Activated T-cell treated with anti-CD3 and anti-CD28 coated beads, Interleukin-2, amount 50 U/mL, for 4 hours (primary cell): ENCODE data around the gene PIP. TPM values are rescaled to one million over a fixed set of nuclear protein-coding genes. Genes with fewer than 3 reads are reported as not detected.
"Not testable (repeated sequence)": the region's sequence is repeated elsewhere in the genome, so short reads cannot be mapped to it uniquely, and the experiment has no call there.

Source experiments
- ATAC-seq, 2 donors: fragments of 200-7000 bp; cut with Tn5 transposase; one replicate each; pipeline ENCODE4 v1.10.0; 2021
- DNase-seq: peaks from one replicate; pipeline ENCODE4 v3.0.0-alpha.2; 2020
- H3K27me3 Mint-ChIP-seq: one replicate; pipeline ENCODE4 v1.8.0; 2021; ENCODE audit warnings: low read depth, mixed read lengths
- H3K36me3 Mint-ChIP-seq: one replicate; pipeline ENCODE4 v1.8.0; 2022; ENCODE audit warnings: mixed read lengths; ENCODE audit not compliant: insufficient read depth
- H3K4me1 Mint-ChIP-seq: one replicate; pipeline ENCODE4 v1.8.0; 2021; ENCODE audit warnings: low read depth, mixed read lengths
- H3K4me3 Mint-ChIP-seq: one replicate; pipeline ENCODE4 v1.8.0; 2021; ENCODE audit warnings: mild to moderate bottlenecking, moderate library complexity, mixed read lengths
- H3K9me3 Mint-ChIP-seq: one replicate; pipeline ENCODE4 v1.8.0; 2021; ENCODE audit warnings: mixed read lengths
- total RNA-seq, 3 donors: library from RNA; stranded (reverse); gene quantifications; one replicate each; pipeline ENCODE4 v1.2.1, GENCODE V29; 2021

Gene PIP, protein sequence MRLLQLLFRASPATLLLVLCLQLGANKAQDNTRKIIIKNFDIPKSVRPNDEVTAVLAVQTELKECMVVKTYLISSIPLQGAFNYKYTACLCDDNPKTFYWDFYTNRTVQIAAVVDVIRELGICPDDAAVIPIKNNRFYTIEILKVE
- not detected for total RNA-seq

DNA sequence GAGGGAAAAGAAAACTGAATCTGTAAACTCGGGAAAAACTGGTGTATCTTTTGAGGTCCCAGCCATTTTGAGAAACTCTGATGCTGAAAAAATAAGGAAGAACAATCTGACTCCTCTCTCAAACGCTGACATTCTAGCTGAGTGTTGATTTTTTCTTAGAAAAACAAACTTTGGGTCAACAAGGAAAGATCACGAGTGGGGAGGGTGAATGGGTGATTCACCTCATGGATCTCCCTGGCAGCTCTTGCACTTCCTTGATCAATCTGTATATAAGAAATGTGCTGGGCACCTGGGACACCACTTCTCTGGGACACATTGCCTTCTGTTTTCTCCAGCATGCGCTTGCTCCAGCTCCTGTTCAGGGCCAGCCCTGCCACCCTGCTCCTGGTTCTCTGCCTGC lies at the start of gene PIP:
Gene PIP (plus strand): TSS at position 297 of the 400 bp plus-strand sequence. CDS start 40 bp downstream, at position 337.
- no peak for ATAC-seq
- H3K9me3 Mint-ChIP-seq = peaks cover under 1% of the 10 kb centered on the region
- DNase-seq = no peak
- H3K36me3 Mint-ChIP-seq = no peaks in the 10 kb centered on the region
- peaks cover 31% of the 10 kb centered on the region for H3K27me3 Mint-ChIP-seq
- no peaks in the 10 kb centered on the region for H3K4me1 Mint-ChIP-seq
- H3K4me3 Mint-ChIP-seq = no peak within 1 kb of the TSS

DNA sequence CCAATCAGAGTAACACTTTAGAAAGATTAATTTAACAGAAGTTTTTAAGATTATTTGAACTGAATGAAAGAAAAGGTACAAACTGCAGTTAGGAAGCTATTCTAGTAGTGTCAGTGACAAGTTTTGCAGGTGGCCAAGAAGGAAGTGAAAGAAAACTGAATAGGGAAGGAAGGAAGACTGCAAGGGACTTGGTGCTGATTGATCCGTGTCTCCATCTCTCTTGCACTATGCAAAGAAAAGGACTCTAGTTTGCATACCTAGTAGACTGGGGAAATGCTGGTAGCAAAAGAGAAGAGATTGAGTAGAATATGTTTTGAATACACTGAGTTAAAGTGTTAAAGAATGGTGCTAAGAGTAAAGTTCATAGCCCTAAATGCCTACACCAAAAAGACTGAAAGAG lies 46.8 kb upstream of the PIP start:
- Mint-ChIP-seq H3K9me3 (peaks cover 19% of the 10 kb centered on the region), H3K4me3 (no peak overlapping the region), H3K4me1 (peaks cover 3% of the 10 kb centered on the region), H3K27me3 (peaks cover 9% of the 10 kb centered on the region), H3K36me3 (no peaks in the 10 kb centered on the region)
- DNase-seq (no peak), ATAC-seq (no peak)

DNA sequence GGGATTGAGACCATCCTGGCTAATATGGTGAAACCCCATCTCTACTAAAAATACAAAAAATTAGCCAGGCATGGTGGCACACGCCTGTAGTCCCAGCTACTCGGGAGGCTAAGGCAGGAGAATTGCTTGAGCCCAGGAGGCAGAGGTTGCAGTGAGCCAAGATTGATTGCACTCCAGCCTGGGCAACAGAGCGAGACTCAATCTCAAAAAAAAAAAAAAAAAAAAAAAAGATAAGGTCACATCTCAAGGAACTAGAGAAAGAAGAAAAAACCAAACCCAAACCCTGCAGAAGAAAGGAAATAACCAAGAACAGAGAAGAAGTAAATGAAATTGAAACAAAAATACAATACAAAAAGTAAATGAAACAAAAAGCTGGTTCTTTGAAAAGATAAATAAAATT lies 46.3 kb upstream of the PIP start:
- H3K4me1 Mint-ChIP-seq, H3K36me3 Mint-ChIP-seq, H3K4me3 Mint-ChIP-seq, ATAC-seq, H3K27me3 Mint-ChIP-seq, DNase-seq: not testable (repeated sequence)
- H3K9me3 Mint-ChIP-seq = peaks cover 19% of the 10 kb centered on the region

DNA sequence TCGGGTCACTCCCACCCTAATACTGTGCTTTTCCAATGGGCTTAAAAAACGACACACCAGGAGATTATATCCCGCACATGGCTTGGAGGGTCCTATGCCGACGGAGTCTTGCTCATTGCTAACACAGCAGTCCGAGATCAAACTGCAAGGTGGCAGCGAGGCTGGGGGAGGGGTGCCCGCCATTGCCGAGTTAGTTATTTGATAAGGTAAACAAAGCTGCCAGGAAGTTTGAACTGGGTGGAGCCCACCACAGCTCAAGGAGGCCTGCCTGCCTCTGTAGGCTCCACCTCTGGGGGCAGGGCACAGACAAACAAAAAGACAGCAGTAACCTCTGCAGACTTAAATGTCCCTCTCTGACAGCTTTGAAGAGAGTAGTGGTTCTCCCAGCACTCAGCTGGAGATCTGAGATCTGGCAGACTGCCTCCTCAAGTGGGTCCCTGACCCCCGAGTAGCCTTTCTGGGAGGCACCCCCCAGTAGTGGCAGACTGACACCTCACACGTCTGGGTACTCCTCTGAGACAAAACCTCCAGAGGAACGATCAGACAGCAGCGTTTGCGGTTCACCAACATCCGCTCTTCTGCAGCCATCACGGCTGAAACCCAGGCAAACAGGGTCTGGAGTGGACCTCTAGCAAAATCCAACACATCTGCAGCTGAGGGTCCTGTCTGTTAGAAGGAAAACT lies 43.2 kb upstream of the PIP start:
- H3K27me3 Mint-ChIP-seq, DNase-seq, H3K36me3 Mint-ChIP-seq, ATAC-seq, H3K4me1 Mint-ChIP-seq, H3K4me3 Mint-ChIP-seq: not testable (repeated sequence)
- peaks cover 11% of the 10 kb centered on the region for H3K9me3 Mint-ChIP-seq

DNA sequence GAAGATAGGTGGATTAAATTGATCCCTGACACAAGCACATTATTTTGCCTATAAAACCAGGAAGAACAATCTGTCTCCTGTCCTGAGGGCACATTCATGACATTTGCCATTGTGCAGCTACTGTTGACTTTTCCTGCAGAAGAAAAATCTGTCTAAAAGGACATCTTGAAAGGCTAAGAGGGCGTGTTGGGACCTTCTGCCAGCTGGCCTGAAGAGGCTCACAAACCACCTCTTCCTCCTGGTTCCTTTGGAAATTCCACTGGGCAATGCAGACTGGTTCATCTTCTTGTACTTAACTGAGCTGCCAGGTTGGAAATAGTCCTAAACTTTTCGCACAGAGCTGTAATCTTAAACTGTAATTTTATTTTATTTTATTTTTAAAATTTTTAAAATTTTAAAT lies 35.7 kb upstream of the PIP start:
- no peaks in the 10 kb centered on the region for H3K27me3 Mint-ChIP-seq
- no peak for DNase-seq
- ATAC-seq = no peak
- H3K4me1 Mint-ChIP-seq = no peaks in the 10 kb centered on the region
- H3K36me3 Mint-ChIP-seq = no peaks in the 10 kb centered on the region
- peaks cover 26% of the 10 kb centered on the region for H3K9me3 Mint-ChIP-seq
- H3K4me3 Mint-ChIP-seq = no peak overlapping the region

DNA sequence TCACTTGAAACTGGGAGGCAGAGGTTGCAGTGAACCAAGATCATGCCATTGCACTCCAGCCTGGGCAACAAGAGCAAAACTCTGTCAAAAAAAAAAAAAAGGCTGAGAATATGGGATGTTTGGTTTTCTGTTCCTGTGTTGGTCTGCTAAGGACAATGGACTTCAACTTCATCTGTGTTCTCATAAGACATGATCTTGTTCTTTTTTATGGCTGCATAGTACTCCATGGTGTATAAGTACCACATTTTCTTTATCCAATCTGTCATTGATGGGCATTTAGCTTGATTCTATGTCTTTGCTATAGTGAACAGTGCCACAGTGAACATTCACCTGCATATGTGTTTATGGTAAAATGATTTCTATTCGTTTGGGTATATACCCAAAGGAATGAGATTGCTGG lies 32.3 kb upstream of the PIP start:
- peaks cover 26% of the 10 kb centered on the region for H3K9me3 Mint-ChIP-seq
- not testable (repeated sequence) for ATAC-seq, H3K27me3 Mint-ChIP-seq, H3K4me3 Mint-ChIP-seq, H3K36me3 Mint-ChIP-seq, DNase-seq, H3K4me1 Mint-ChIP-seq

DNA sequence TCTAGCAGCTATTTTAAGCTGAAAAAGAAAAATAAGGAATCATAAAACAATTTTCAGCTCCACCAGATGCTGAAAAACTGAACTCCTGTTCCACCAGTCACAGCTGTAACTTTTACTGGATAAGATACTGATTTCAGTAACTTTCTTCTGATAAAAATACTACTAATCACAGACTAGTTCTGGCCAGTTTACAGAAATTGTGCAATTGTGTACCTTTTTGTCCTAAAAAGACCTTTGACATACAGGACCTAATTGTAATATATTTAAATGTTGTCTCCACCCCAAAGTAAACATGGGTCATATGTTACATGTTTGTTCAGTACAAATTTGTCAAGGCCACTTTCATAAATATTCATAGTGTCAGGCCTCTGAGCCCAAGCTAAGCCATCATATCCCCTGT lies 27.1 kb upstream of the PIP start:
- no peaks in the 10 kb centered on the region for H3K4me1 Mint-ChIP-seq
- ATAC-seq (no peak), DNase-seq (no peak)
- no peak overlapping the region for H3K4me3 Mint-ChIP-seq
- H3K9me3 Mint-ChIP-seq = peaks cover 4% of the 10 kb centered on the region
- no peaks in the 10 kb centered on the region for H3K27me3 Mint-ChIP-seq
- no peaks in the 10 kb centered on the region for H3K36me3 Mint-ChIP-seq

DNA sequence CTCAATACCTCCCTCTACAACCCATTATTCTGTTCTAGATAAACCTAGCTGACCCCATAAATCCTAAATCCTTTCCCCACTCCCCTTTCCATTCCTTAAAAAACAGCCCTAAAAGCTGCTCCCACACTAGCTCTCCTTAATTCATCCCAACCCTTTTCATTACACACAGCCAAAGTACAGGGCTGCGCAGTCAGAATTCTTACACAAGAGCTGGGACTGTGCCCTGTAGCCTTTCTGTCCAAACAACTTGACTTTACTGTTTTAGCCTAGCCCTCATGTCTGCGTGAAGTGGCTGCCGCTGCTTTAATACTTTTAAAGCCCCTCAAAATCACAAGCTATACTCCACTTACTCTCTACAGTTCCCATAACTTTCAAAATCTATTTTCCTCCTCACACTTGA lies 23.9 kb upstream of the PIP start:
- not testable (repeated sequence) for H3K4me3 Mint-ChIP-seq, H3K9me3 Mint-ChIP-seq, H3K27me3 Mint-ChIP-seq, DNase-seq, H3K36me3 Mint-ChIP-seq, ATAC-seq, H3K4me1 Mint-ChIP-seq

DNA sequence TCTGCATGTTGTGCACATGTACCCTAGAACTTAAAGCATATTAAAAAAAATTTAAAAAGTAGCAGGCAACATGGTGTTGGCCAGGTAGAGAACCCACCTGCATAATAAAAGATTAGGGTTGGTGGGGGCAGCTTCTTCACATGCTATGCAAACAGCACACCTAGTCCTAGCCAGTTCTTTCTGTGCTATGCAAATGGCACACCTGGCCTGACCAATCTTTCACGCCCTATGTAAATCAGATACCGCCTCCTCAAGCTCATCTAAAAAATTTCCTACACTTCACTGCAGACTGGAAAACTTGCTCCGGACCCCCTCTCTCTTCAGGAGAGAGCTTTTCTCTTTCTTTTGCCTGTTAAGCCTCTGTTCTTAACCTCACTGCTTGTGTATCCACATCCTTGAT lies 14.5 kb upstream of the PIP start:
- Mint-ChIP-seq H3K9me3 (peaks cover 18% of the 10 kb centered on the region), H3K4me3 (no peak overlapping the region), H3K4me1 (no peaks in the 10 kb centered on the region), H3K36me3 (no peaks in the 10 kb centered on the region), H3K27me3 (peaks cover 4% of the 10 kb centered on the region)
- ATAC-seq (no peak), DNase-seq (no peak)

DNA sequence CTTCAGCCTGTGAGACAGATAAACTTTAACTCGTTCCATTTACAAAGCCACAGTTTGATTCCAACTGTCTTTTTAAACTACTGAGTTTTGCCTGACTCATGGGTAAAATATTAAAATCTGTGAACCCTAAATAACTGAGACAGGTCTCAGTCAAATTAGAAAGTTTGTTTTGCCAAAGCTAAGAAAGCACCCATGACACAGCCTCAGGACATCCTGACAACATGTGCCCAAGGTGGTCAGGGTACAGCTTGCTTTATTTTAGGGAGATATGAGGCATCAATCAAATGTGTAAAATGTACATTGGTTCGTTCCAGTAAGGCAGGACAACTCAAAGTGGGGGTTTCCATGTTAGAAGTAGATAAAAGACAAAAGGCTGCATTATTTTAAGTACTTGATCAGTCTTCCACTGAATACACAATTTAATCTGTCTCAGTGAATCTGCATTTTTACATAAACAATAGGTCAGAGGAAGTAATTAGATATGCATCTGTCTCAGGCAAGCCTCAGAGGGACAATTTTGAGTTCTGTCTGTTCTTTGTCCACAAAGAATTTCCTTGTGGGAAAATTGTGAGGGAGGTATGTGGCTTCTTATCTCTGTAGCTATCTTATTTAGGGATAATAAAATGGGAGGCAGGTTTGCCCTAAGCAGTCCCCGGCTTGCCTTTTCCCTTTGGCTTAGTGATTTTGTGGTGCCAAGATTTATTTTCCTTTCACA lies 11.0 kb upstream of the PIP start:
- Mint-ChIP-seq H3K4me3 (no peak overlapping the region), H3K27me3 (peaks cover 4% of the 10 kb centered on the region), H3K9me3 (peaks cover 18% of the 10 kb centered on the region), H3K36me3 (no peaks in the 10 kb centered on the region), H3K4me1 (no peaks in the 10 kb centered on the region)
- DNase-seq = no peak
- no peak for ATAC-seq

DNA sequence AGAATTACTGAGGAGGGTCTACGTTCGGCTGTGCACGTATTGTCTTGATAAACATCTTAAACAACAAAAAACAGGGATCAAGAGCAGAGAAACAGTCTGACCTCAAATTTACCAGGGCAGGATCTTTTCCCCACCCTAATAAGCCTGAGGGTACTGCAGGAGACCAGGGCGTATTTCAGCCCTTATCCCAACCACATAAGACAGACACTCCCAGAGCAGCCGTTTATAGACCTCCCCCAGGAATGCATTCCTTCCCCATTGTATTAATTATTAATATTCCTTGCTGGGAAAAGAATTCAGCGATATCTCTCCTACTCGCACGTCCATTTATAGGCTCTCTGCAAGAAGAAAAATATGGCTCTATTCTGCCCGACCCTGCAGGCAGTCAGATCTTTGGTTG lies 8.6 kb upstream of the PIP start:
- H3K27me3 Mint-ChIP-seq, ATAC-seq, H3K4me1 Mint-ChIP-seq, H3K4me3 Mint-ChIP-seq, H3K36me3 Mint-ChIP-seq, DNase-seq: not testable (repeated sequence)
- peaks cover 21% of the 10 kb centered on the region for H3K9me3 Mint-ChIP-seq

DNA sequence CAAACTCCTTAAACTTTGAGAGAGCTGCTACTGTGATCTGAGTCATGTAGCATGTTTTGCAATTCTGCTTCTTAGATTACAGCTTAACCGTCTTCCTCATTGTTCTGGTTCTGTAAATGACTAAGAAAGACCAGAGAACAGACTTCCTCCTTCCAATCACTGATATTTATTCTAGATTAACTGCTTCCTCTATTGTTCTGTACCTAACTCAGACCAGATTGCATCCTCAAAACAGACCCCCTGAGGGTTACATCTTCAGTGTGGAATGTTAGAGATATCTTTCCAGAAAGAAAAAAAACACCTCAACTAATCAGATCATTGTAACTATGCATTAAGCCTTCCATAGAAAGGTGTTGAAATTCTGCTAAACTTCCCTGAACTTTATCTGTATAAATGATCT lies 5.7 kb upstream of the PIP start:
- DNase-seq (no peak), ATAC-seq (no peak)
- Mint-ChIP-seq H3K27me3 (peaks cover 11% of the 10 kb centered on the region), H3K4me3 (no peak overlapping the region), H3K36me3 (no peaks in the 10 kb centered on the region), H3K9me3 (peaks cover 21% of the 10 kb centered on the region), H3K4me1 (no peaks in the 10 kb centered on the region)

DNA sequence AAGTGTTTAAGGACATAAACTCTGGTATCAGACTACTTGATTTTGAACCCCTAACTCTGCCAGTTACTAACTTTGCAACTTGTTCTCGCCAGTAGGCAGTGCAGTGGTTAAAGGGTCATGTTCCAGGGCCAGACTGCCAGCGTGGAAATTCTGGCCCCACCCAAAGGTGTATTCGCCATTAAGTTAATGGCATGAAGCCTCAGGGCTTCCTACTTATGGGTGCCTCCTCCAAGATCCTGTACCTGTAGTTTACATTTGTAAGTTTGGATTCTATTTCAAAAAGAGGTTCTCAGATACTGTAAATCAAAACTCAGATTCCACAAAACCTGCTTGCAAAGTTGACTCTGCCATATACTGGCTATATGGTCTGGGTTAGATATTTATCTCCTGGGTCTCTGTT lies 2.8 kb upstream of the PIP start:
- Mint-ChIP-seq H3K36me3 (no peaks in the 10 kb centered on the region), H3K4me1 (no peaks in the 10 kb centered on the region), H3K4me3 (no peak overlapping the region), H3K9me3 (peaks cover 18% of the 10 kb centered on the region), H3K27me3 (peaks cover 22% of the 10 kb centered on the region)
- ATAC-seq = no peak
- DNase-seq = no peak

DNA sequence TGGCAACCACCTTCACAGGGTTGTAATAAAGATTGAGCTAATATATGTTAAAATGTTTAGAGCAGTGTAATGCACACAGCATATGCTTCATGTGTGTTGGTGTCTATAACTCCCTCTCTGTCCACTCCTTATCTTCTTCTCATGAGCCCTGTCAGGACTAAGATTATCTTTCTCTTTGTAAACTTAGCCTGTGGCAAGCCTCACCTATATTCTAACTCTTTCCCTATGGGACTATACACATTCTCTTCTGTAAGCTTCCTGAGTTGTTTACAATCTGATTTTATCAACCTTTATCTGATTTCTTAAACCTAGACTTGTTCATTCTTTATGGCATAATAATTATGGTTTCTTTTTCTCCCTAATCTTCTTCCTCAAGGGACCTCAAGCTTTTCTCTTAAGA lies 2.4 kb upstream of the PIP start:
- peaks cover 23% of the 10 kb centered on the region for H3K27me3 Mint-ChIP-seq
- no peak overlapping the region for H3K4me3 Mint-ChIP-seq
- no peaks in the 10 kb centered on the region for H3K36me3 Mint-ChIP-seq
- DNase-seq = no peak
- peaks cover 15% of the 10 kb centered on the region for H3K9me3 Mint-ChIP-seq
- no peaks in the 10 kb centered on the region for H3K4me1 Mint-ChIP-seq
- no peak for ATAC-seq

DNA sequence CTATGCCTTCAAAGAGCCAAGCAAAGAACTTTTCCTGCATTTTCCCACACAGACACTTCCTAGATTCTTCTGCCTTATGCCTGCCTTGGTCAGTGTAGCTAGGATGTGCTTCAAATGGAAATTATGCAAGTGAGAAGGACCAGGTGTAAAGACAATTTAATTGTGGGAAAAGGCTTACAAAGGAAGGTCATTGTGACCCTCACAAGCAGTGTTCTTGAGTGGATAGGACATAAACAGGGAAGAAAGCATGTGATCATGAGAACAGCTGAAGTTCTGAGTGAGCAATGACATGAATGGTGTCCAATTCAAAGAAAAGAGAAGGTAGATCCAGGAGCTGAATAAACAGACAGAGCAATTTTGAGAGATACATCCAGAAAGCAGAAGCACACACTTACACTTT lies 1.3 kb upstream of the PIP start:
- H3K36me3 Mint-ChIP-seq = no peaks in the 10 kb centered on the region
- peaks cover 10% of the 10 kb centered on the region for H3K9me3 Mint-ChIP-seq
- H3K4me3 Mint-ChIP-seq = no peak overlapping the region
- H3K4me1 Mint-ChIP-seq = no peaks in the 10 kb centered on the region
- H3K27me3 Mint-ChIP-seq = peaks cover 25% of the 10 kb centered on the region
- ATAC-seq (no peak), DNase-seq (no peak)
